Left lung (tissue), 10 donors: ENCODE results near the gene AIF1. TPM values are rescaled to one million over a fixed set of nuclear protein-coding genes. Genes with fewer than 3 reads are reported as not detected.

ENCODE experiments used
- ATAC-seq: fragments of 200-7000 bp; cut with Tn5 transposase; one replicate; pipeline ENCODE4 v1.9.1; 2020; ENCODE audit warnings: moderate library complexity
- DNase-seq, 4 donors: peaks; one replicate each; pipeline ENCODE4 v3.0.0-alpha.2; 2013 to 2020
- H3K27ac ChIP-seq, 2 donors: fragments of 200-600 bp; sonication (generic) in 1 of 2; one replicate each; pipeline versions ENCODE4 v1.5.0 to v1.8.0; 2020 to 2021
- H3K27me3 ChIP-seq, 2 donors: fragments of 200-600 bp; sonication (generic) in 1 of 2; one replicate each; pipeline versions ENCODE4 v1.5.0 to v1.8.0; 2020 to 2021
- H3K36me3 ChIP-seq, 2 donors: fragments of 200-600 bp; sonication (generic) in 1 of 2; one replicate each; pipeline versions ENCODE4 v1.5.0 to v1.8.0; 2020 to 2021
- H3K4me1 ChIP-seq, 2 donors: fragments of 200-600 bp; one replicate each; pipeline ENCODE4 v1.8.0; 2021
- H3K4me3 ChIP-seq, 2 donors: fragments of 200-600 bp; sonication (generic) in 1 of 2; one replicate each; pipeline versions ENCODE4 v1.5.0 to v1.8.0; 2020 to 2021; ENCODE audit warnings: mild to moderate bottlenecking in 1 of 2
- H3K9me3 ChIP-seq, 2 donors: fragments of 200-600 bp; sonication (generic) in 1 of 2; one replicate each; pipeline versions ENCODE4 v1.5.0 to v1.8.0; 2020 to 2021
- intact Hi-C, 2 donors: fragments of 100-400 bp; cut with DNase I; formaldehyde crosslinking; loops; one replicate each; pipeline versions ENCODE4 v1.11.2 to v1.14.2; 2022
- polyA plus RNA-seq, 6 donors: library from polyadenylated mRNA; unstranded; fragments of 120-200 nt; gene quantifications; one replicate each; pipeline ENCODE4 v1.2.1, GENCODE V29; 2013; ENCODE audit not compliant: insufficient read length in 6 of 6
- total RNA-seq, 2 donors: library from RNA; stranded (reverse); fragmentation: NEBNext Ultra II Directional; extraction: Animal tissue kit (Norgen Biotek cat#: 25700); gene quantifications; one replicate each; pipeline ENCODE4 v1.2.1, GENCODE V29; 2021
- TF ChIP-seq, protein P1 (sequence below), 2 donors: fragments of 200-600 bp; sonication (generic) in 1 of 2; IDR thresholded peaks; one replicate each; pipeline versions ENCODE4 v1.5.0 to v1.8.0; 2021; ENCODE audit warnings: antibody characterized with exemption in 2 of 2
- donor health status: DM: no; HTN: yes; CAD: no.
- donor health status: DM: no; HTN: no; CAD: no.

Gene AIF1
- total and polyA plus RNA-seq, 8 donors: 17.9 to 96.4 (median 22.3) TPM

- peaks cover 33 to 72% of the 10 kb centered on the region in 2 donors for H3K4me1 ChIP-seq
- DNase-seq: no peak
- no peaks in the 10 kb centered on the region for H3K9me3 ChIP-seq
- H3K4me3 ChIP-seq: no peak overlapping the region
- H3K27me3 ChIP-seq: no peaks in the 10 kb centered on the region
- TF ChIP-seq, protein P1, sequence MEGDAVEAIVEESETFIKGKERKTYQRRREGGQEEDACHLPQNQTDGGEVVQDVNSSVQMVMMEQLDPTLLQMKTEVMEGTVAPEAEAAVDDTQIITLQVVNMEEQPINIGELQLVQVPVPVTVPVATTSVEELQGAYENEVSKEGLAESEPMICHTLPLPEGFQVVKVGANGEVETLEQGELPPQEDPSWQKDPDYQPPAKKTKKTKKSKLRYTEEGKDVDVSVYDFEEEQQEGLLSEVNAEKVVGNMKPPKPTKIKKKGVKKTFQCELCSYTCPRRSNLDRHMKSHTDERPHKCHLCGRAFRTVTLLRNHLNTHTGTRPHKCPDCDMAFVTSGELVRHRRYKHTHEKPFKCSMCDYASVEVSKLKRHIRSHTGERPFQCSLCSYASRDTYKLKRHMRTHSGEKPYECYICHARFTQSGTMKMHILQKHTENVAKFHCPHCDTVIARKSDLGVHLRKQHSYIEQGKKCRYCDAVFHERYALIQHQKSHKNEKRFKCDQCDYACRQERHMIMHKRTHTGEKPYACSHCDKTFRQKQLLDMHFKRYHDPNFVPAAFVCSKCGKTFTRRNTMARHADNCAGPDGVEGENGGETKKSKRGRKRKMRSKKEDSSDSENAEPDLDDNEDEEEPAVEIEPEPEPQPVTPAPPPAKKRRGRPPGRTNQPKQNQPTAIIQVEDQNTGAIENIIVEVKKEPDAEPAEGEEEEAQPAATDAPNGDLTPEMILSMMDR (IDR thresholded peaks at IDR 0.05): no peak
- intact Hi-C loops: no loop called here
- peaks cover 0 to 33% of the 10 kb centered on the region in 2 donors for H3K36me3 ChIP-seq
- no peak overlapping the region for H3K27ac ChIP-seq
- no peak for ATAC-seq
Measured at GRCh38 chr6:31662124-31662723, 47.2 kb downstream of the AIF1 start.

GRCh38 chr6:31663126-31663960 lies 48.3 kb downstream of the AIF1 start:
- Histone ChIP-seq H3K36me3 (peaks cover 0 to 38% of the 10 kb centered on the region in 2 donors), H3K4me3 (peak overlapping the region; percentile 57 to 66), H3K9me3 (no peaks in the 10 kb centered on the region), H3K27me3 (no peaks in the 10 kb centered on the region), H3K4me1 (peaks cover 31 to 72% of the 10 kb centered on the region in 2 donors), H3K27ac (peak overlapping the region; percentile 93 to 94)
- TF ChIP-seq, protein P1 (IDR thresholded peaks at IDR 0.05): no peak
- no peak for DNase-seq
- ATAC-seq: no peak
- intact Hi-C loops: no loop called here

DNA sequence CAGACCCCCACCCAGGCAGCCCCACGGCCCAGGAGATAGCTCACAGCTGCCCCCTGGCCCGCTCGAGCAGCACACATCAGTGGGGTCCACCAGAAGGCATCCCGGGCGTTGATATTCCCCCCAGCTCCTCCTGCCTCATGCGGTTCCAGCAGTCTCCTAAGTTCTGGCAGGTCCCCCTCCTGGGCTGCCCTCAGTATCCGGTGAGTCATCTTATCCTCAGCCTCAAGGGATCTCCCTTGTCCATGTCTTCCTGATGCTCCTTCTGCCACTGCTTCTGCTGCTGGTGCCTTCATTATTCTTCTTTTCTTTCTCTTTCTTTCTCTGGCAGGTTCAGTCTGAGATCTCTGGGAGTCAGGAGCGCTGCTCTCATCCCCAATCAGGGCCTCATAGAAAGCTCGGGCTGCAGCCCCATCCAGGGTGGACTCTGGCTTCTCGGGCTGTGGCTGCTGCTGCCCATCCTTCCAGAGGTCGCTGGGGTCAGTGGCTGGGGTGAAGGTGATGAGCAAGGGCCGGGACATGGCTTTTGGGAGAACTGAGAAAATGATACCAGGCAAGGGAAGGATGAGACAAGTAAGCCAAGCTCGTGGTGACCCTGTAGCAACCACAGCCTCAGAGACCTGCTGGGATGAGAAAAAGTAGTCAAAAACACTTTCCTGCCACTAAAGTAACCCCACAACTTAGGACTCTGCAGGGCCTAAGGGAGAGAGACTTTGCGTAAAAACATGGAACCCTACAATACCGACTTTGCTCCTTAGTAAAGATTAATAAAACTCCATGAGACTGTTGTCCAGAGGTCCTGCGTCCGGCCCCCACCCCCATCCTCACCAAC lies 49.1 kb downstream of the AIF1 start:
- ATAC-seq: no peak
- intact Hi-C loops: no loop called here
- DNase-seq: peak in 1 of 4 donors; percentile 66

DNA sequence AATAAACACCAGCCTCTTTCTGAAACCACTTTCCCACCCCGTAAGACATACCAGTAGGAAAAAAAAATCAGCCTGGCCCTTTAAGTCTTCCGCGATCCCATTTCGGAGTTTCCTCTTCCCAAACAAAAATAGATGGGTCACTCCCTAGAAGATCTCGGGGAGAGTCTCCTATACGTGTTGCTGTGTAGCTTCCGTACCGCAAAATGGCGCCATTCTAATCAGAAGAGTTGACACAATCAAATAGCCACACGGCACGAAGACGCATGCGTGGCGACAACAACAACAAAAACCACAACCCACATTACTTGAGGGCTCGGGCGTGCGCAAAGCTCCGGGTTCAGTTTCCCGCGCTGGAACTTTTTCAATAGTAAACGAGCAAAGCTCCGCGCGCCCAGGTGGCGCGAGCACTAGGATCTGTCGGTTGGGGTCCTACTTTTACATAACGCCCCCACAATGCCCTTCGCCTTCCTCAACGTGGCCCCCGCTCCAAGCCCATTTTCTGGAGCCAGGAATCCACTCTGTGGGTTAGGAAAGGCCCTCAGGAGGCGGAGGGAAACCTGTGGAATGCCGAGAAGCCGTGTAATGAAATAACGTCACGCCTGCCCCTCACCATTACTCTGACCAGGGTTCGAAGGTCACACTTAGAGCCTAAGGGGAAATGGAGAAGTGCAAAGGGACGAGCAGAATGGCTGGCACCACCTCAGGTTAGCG lies 49.9 kb downstream of the AIF1 start, which contains the start of gene GPANK1:
GPANK1 (minus strand) TSS at position 208 of the 711 bp plus-strand sequence. CDS start 519 bp downstream, outside the sequence.
- TF ChIP-seq, protein P1 (IDR thresholded peaks at IDR 0.05): no peak
- Histone ChIP-seq H3K27ac (peak within 1 kb of the TSS; percentile 93 to 94), H3K4me3 (peak within 1 kb of the TSS; percentile 57 to 66), H3K4me1 (peaks cover 19 to 60% of the 10 kb centered on the region in 2 donors), H3K9me3 (no peaks in the 10 kb centered on the region), H3K36me3 (peaks cover 0 to 54% of the 10 kb centered on the region in 2 donors), H3K27me3 (no peaks in the 10 kb centered on the region)
- intact Hi-C loops: no loop called here
- ATAC-seq (peak; percentile 73), DNase-seq (peak; percentile 90 to 96 (median 94))

More for the DNA sequence above, 49.1 kb downstream of the AIF1 start:
- peak overlapping the region; percentile 57 to 66 for H3K4me3 ChIP-seq
- H3K27me3 ChIP-seq: no peaks in the 10 kb centered on the region
- no peaks in the 10 kb centered on the region for H3K9me3 ChIP-seq
- TF ChIP-seq, protein P1 (IDR thresholded peaks at IDR 0.05): no peak
- peaks cover 0 to 47% of the 10 kb centered on the region in 2 donors for H3K36me3 ChIP-seq
- peaks cover 23 to 67% of the 10 kb centered on the region in 2 donors for H3K4me1 ChIP-seq
- peak overlapping the region; percentile 93 to 94 for H3K27ac ChIP-seq
